ENCODE results near the gene FTO.

- TF ChIP-seq CTCF (IDR thresholded peaks at IDR 0.05) (no peak), POLR2A (IDR thresholded peaks at IDR 0.05) (no peak)
Measured at GRCh38 chr16:54096607-54097006, 392.7 kb downstream of the FTO start.
